GM21423 (cell line): ENCODE measurements around the gene ZMYM4.
"Not testable (repeated sequence)": the region's sequence is repeated elsewhere in the genome, so short reads cannot be mapped to it uniquely, and the experiment has no call there.

ENCODE experiments used
- ATAC-seq: cut with Tn5 transposase; IDR thresholded peaks from one replicate; pipeline ENCODE4 v1.9.1; 2021; ENCODE audit warnings: mild to moderate bottlenecking, moderate library complexity; ENCODE audit not compliant: unreplicated experiment

Gene ZMYM4

DNA sequence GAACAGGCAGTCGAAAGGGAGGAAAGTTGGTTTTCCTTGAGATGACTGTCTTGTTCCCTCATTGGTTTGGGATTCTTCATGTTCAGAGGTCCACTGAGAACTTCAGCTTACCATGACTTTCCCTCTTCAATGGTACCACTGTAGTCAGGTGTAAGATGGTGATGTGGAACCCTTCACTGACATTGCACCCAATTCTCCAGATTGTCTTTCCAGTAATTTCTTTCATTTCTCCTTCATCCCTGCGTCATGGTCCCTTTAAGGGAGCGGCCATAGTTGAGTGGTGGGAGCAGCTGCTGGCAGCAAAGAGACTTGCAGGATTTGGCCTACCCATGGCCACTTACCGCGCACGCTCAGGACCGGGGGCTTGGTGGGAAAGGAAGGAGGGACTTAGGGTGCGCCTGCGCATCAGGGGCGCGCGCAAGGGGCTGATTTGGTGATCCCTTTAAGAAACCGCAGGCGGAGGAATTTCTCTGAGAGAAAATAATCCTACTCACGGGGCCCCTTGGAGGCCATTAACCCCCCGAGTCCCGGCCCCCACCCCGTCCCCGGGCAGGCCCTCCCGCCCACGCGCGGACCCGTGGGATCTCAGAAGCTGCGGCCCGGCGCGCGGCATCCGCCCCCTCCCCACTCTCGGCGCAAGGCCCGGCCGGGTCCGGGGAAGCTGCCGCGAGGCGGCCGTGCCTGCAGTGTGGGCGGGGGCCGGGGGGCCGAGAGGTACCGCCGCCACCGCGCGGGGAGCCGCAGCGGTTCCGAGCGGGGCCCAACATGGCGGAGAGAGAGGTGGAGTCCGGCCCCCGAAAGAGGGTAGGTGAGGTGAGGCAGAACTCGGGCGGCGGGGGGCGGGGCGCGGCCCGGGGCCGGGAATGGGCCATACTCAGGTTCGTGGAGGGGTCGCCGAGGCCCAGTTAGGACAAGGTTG lies at the start of gene ZMYM4:
TSS of gene ZMYM4 (plus strand) at position 428 of the 919 bp plus-strand sequence. CDS start at position 766, 338 bp downstream.
- peak; percentile 89 for ATAC-seq

GRCh38 chr1:35220976-35221375 lies 47.5 kb upstream of the ZMYM4 start:
- no peak for ATAC-seq

DNA sequence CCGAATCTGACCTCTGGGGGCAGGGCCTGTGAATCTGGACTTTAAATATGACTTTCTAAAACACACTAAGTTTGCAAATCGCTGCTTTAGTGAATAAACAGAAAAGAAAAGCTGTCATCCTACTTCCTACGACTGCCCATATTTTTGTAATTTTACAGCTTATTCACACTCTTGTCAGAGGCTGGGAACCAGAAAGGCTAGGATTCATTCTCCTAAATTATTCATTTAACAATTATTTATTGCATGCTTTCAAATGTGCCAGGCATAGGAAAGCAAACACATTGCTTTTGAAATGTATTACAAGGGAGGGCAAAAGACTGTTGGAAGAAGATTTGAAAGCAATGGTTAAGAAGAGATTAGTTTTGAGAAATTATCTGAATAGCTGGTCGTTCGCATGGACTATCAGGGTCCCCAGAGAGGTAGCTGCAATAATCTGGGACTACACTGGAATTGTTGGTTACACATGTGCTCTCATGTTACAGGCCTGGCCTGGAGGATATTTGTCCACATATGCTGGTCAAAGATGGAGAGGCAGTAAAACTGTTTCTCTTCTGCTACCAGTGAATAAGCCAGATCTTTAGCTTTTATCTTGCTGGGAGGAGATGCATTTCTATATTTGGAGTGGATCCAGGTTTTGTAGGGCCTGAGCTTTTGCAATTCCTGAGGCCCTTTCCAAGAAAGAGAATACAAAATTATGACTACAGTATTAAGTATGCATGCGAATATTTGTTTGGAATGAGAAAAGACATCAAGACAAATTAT lies 46.0 kb upstream of the ZMYM4 start:
- ATAC-seq, result no peak

GRCh38 chr1:35223084-35223630 lies 45.4 kb upstream of the ZMYM4 start:
- ATAC-seq, result no peak

DNA sequence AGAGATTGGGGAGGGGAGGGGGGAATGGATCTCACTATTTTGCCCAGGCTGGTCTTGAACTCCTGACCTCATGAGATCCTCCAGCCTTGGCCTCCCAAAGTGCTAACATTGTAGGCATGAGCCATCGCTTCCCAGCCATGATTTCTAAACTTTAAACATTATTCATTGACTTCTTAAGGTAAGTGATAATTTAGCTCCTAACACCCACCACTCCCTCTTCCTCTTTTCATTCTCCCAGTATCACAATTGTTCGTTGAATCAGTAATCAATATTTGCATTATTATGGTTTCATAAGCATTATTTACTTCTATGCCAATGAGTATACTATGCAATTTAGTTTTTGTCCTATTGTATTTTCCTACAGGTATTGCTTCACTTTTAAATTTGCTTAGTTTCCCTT lies 42.0 kb upstream of the ZMYM4 start:
- no peak for ATAC-seq

DNA sequence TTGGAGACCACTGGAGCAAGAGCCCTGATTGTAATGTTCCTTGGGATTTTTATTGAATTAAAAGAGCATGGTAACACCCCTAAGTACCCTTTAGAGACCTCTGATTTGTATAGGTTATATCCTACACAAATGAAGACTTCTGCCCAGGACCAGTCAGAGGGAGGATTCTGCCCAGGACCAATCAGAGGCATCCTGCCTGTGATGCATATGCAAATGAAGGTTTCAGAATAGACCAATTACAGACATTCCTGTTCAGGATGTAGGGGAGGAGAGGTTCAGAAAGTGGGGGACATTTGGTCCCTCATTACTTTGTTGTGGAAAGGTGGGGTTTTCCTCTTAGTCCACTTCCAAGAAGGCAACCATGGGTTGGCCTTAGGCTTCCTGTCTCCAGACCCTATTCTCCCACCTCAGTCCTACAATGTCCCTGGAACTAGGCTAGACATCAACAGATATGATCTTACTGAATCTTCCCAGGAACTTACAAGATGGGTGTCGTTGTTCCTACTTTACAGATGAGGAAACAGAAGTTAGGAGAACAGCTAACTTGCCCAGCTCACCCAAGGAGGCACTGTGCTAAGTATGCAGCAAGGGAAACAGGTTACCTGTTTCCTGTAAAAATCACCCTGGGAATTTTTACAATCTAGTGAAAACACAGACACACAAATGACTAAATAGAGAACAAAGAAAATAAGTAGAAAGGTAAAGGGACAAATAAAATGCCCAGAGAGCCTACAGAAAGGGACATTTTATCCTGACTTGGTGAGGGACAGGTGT lies 38.7 kb upstream of the ZMYM4 start:
- ATAC-seq, result no peak

GRCh38 chr1:35231287-35231686 lies 37.2 kb upstream of the ZMYM4 start:
- no peak for ATAC-seq

DNA sequence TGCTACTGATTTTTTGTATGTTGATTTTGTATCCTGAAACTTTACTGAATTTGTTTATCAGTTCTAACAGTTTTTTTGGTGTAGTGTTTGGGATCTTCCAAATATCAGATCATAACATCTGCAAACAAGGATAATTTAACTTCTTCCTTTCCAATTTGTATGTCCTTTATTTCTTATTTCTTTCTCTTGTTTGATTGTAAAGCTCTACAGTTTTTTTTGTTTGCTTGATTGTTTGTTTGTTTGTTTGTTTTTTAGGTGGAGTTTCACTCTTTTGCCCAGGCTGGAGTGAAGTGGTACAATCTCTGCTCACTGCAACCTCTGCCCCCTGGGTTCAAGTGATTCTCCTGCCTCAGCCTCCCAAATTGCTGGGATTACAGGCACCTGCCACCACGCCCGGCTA lies 31.7 kb upstream of the ZMYM4 start:
- ATAC-seq, result not testable (repeated sequence)

- ATAC-seq, result no peak
These were observed 24.8 kb upstream of the ZMYM4 start for GRCh38 chr1:35243691-35244090.

- no peak for ATAC-seq
These were observed 21.3 kb upstream of the ZMYM4 start for GRCh38 chr1:35247256-35247655.

GRCh38 chr1:35253941-35254340 lies 14.6 kb upstream of the ZMYM4 start:
- ATAC-seq, result no peak

DNA sequence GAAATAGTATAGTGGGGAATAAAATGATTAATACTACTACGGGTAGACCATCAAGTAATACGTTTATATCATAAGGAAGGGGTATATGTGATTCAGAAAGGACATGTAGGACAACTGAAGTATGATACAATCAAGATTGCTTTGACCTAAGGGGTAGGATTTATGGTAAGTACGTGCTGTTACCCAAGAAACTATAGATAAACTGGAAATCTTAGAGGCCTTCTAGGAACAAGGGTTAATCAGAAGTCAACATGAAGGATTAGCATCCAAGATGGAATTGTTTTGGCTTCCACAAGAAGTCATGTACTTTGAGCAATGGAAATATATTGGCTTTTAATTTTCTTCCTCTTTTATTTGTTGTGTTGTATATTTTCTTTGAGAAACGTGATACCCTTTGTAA lies 13.2 kb upstream of the ZMYM4 start:
- no peak for ATAC-seq

DNA sequence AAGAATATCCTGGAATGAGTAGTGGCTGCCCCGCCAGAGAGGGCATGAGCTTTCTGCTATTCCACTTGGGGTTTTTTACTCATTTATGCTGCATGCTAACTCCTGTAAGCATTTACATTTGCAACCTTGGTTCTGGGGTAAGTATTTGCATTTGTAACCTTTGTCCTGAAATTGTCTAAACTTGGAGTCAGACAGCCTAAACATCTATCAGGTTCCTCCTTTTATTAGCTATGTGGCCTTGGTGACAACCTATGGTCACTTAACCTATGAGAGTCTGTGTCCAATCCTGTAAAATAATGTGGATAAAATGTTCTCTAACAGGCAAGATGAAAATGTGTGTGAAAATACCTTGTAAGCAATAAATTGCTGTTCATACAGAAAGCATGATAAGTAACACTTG lies 8.9 kb upstream of the ZMYM4 start:
- no peak for ATAC-seq

- ATAC-seq, result no peak
These were observed 6.9 kb upstream of the ZMYM4 start for GRCh38 chr1:35261412-35262120.

DNA sequence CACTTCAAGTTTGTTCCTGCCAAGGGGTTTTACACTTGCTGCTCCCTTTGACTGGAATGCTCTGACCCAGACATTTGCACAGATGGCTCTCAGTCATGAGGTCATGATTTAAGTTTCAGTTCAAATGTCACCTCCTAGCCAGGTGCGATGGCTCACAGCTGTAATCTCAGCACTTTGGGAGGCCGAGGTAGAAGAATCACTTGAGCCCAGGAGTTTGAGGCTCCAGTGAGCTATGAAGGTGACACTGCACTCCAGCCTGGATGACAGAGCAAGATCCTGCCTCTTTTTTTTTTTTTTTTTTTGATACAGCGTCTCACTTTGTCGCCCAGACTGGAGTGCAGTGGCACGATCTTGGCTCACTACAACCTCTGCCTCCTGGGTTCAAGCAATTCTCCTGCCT lies 4.5 kb upstream of the ZMYM4 start:
- no peak for ATAC-seq

DNA sequence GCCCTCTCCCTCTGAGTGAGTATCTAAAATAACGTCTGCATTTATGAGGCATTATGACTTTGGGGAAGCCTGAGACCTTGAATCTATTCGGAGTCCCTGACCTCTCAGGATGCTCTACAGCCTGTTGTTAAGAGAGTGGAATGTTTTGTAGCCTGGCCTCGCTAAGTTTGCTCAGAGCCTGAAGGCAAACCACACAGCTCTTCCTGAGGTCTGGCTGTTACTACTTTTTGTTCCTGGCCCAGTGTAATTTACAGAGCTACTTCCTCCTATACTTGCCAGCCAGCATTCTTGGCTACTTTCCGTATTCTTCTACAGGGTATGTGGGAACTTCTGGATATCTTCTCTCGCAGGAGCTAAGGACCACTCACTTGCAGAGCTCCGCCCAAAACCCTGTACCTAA lies 3.6 kb upstream of the ZMYM4 start:
- no peak for ATAC-seq

DNA sequence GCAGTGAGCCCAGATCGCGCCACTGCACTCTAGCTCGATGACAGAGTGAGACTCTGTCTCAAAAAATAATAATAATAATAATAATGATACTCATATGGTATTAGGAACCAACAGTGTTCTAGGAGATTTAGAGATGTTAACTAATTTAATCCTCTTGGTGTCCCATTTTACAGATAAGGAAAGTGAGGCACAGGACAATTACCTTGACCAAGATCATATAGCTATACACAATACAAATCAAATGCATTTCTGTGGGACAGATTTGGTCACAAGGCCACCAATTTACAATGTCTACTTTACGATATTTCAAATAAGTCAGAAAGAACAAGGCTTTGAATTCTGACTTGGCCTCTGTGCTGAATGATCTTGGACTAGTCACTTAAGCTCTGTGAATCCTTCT lies 2.2 kb upstream of the ZMYM4 start:
- ATAC-seq, result no peak

GRCh38 chr1:35269201-35269988 lies 886 bp downstream of the ZMYM4 start:
- no peak for ATAC-seq

DNA sequence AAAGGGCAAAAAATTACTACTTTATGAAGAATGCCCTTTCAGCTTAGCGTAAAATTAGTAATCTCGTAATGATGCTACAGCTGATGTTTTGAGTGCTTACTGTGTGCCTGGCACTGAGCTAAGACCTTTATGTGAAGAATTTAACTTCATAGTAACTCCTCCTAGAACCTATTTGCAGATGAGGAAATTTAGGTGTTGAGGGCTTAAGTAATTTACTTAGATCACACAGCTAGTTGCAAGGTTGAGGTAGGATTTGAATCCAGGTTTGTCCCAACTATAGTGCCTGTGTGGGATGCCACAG lies 1.4 kb downstream of the ZMYM4 start:
- no peak for ATAC-seq

DNA sequence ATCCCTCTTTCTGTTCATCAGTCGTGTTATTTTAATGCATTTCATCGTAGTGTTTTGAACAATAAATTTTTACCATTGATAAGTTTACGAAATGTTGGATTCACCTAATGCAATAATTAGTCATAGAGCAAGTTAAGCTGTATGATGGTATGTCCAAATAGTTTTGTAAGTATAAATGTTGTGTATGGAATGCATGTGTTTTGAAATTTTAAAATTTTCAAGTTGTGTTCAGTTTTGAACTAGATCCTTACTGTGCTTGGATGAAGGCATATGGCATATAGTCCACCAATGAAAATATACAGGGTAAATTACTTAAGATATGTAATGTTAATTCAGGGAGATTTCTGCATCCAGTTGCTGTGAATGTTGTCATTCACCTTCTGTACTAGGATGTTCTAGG lies 2.3 kb downstream of the ZMYM4 start:
- no peak for ATAC-seq
